Activated T-helper 1 cell treated with anti-CD3 and anti-CD28 coated beads, Interleukin-12 subunit alpha, Interleukin-12 subunit beta, Interleukin-2, Interleukin-4 antibody, amounts not matched to agents 30 ng/mL and 10 ng/mL and 1 ng/mL, durations not matched to agents 14 hours and 24 hours and 36 hours (primary cell): ENCODE results near the gene ENTPD7. TPM values are rescaled to one million over a fixed set of nuclear protein-coding genes. Genes with fewer than 3 reads are reported as not detected.

Experiments
- DNase-seq: peaks from one replicate; pipeline ENCODE4 v3.0.0; 2021; ENCODE audit warnings: low spot score
- H3K27ac Mint-ChIP-seq: one replicate; pipeline ENCODE4 v1.8.0; 2021; ENCODE audit warnings: mild to moderate bottlenecking, mixed read lengths
- H3K27me3 Mint-ChIP-seq: one replicate; pipeline ENCODE4 v1.8.0; 2022; ENCODE audit warnings: mild to moderate bottlenecking, moderate library complexity, mixed read lengths; ENCODE audit not compliant: insufficient read depth
- H3K36me3 Mint-ChIP-seq: one replicate; pipeline ENCODE4 v1.8.0; 2021; ENCODE audit warnings: low read depth, mixed read lengths
- H3K4me1 Mint-ChIP-seq: one replicate; pipeline ENCODE4 v1.8.0; 2021; ENCODE audit warnings: low read depth, mixed read lengths
- H3K4me3 Mint-ChIP-seq: one replicate; pipeline ENCODE4 v1.8.0; 2021; ENCODE audit warnings: mild to moderate bottlenecking, moderate library complexity, mixed read lengths
- H3K9me3 Mint-ChIP-seq: one replicate; pipeline ENCODE4 v1.8.0; 2021; ENCODE audit warnings: mixed read lengths
- intact Hi-C: fragments of 100-400 bp; cut with micrococcal nuclease; formaldehyde crosslinking; loops from one replicate; pipeline ENCODE4 v1.15.1; 2024
- total RNA-seq: library from RNA; stranded (reverse); gene quantifications from 2 replicates; pipeline ENCODE4 v1.2.3, GENCODE V29; 2022

Gene ENTPD7
- total RNA-seq, 1 donor from 2014 or later, result 11.1 TPM

DNA sequence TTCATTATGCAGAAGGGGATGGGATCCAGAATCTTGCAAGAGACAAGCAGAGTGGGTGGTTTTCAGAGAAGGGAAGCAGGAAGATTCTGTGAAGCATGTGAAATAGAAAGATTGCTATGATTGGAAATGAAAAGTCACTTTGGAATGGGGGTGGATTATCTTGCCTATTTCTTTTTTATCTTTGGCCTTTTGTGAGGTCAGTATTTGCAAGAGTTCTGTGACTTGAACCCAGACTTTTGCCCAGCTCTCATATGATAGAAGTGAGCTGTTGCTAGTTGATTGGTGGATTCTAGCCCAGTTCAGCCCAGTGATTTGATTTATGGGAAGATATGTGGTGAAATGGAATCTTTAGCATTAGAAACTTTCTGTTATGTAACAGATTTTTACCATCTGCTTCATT, 17.1 kb downstream of the ENTPD7 start:
- Mint-ChIP-seq H3K9me3 (no peaks in the 10 kb centered on the region), H3K4me1 (peaks cover 10% of the 10 kb centered on the region), H3K36me3 (peaks cover 9% of the 10 kb centered on the region)

DNA sequence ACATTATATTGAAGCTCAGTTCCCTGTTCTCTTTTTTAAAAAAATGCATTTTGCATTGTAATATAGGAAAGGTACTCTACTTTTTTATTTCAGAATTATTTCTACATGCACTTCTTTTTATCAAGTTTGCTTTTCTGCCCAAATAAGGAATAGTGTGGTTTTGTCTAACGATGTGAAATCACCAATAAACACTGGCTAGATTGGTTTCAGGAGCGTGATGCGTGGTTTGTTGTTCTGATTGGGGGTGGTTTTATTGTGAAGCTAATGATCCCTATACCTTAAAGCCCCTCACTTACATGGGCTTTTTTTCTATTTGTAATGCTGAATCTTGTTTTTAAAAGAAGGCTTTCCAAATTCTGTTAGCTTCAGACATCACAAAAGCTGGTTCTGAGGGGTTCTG, 17.6 kb downstream of the ENTPD7 start:
- Mint-ChIP-seq H3K9me3 (no peaks in the 10 kb centered on the region), H3K4me1 (peaks cover 10% of the 10 kb centered on the region), H3K36me3 (peaks cover 10% of the 10 kb centered on the region), H3K27ac (no peak overlapping the region), H3K4me3 (no peak overlapping the region), H3K27me3 (no peaks in the 10 kb centered on the region)
- intact Hi-C loops, result no loop called here
- no peak for DNase-seq

More for the DNA sequence above, 17.1 kb downstream of the ENTPD7 start:
- H3K4me3 Mint-ChIP-seq, result no peak overlapping the region
- DNase-seq, result no peak
- H3K27me3 Mint-ChIP-seq, result no peaks in the 10 kb centered on the region
- intact Hi-C loops, result no loop called here
- H3K27ac Mint-ChIP-seq, result no peak overlapping the region

DNA sequence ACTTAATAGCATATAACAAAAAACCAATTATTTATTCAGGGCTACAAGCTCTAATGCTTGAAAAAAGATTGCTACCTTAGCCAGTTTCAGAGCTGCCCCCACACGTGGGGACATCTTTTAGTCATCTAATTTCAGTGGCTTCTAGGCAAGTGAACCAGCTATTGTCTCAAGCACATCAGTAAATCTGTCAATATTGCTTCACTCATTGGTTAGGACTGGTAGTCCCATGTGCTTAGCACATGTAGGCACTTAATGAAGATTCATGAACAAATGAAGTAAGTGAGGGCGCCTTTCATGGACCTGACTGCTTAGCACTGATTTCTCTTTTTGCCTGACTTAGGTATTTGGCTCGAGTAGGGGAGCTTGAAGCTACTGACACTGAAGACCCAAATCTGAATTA, 19.6 kb downstream of the ENTPD7 start:
- peaks cover 10% of the 10 kb centered on the region for H3K36me3 Mint-ChIP-seq
- DNase-seq, result no peak
- no peak overlapping the region for H3K4me3 Mint-ChIP-seq
- intact Hi-C loops, result no loop called here
- no peaks in the 10 kb centered on the region for H3K27me3 Mint-ChIP-seq
- no peak overlapping the region for H3K27ac Mint-ChIP-seq
- H3K9me3 Mint-ChIP-seq, result no peaks in the 10 kb centered on the region
- peaks cover 5% of the 10 kb centered on the region for H3K4me1 Mint-ChIP-seq

DNA sequence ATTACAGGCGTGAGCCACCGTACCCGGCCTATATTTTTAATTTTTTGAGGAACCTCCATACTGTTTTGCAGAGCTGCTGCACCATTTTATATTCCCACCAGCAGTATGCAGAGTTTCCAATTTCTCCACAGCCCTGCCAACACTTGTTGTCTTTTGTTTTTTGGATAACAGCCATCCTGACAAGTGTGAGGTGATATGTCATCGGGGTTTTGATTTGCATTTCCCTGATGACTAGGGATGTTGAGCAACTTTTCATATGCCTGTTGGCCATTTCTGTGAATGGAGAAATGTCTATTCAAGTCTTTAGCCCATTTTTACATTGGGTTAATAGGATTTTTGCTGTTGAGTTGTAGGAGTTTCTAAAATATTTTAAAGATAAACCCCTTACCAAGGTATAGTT, 22.2 kb downstream of the ENTPD7 start:
- no peaks in the 10 kb centered on the region for H3K9me3 Mint-ChIP-seq
- no peak overlapping the region for H3K27ac Mint-ChIP-seq
- no peaks in the 10 kb centered on the region for H3K27me3 Mint-ChIP-seq
- H3K36me3 Mint-ChIP-seq, result peaks cover 10% of the 10 kb centered on the region
- intact Hi-C loops, result no loop called here
- no peak overlapping the region for H3K4me3 Mint-ChIP-seq
- no peak for DNase-seq
- H3K4me1 Mint-ChIP-seq, result peaks cover 11% of the 10 kb centered on the region

DNA sequence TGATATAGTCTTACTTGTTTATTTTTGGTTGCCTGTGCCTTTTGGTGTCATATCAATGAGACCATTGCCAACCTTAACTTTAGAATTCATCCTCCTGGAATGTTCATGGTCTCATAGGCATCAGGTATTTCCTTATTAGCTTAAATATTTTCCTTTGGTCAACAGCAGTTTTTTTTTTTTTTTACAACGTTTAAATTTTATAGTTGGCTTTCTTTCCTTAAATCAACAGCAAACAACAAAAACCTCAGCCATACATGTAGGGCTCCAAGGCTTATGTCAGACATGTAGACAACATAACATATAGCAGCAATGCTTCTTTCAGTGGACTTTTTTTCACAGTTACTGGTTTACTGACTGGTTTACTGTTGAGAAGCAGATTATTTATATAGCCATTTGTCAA, 22.7 kb downstream of the ENTPD7 start:
- no peak overlapping the region for H3K27ac Mint-ChIP-seq
- H3K4me3 Mint-ChIP-seq, result no peak overlapping the region
- H3K36me3 Mint-ChIP-seq, result peaks cover 10% of the 10 kb centered on the region
- no peaks in the 10 kb centered on the region for H3K27me3 Mint-ChIP-seq
- no peak for DNase-seq
- intact Hi-C loops, result no loop called here
- no peaks in the 10 kb centered on the region for H3K9me3 Mint-ChIP-seq
- H3K4me1 Mint-ChIP-seq, result peaks cover 7% of the 10 kb centered on the region

DNA sequence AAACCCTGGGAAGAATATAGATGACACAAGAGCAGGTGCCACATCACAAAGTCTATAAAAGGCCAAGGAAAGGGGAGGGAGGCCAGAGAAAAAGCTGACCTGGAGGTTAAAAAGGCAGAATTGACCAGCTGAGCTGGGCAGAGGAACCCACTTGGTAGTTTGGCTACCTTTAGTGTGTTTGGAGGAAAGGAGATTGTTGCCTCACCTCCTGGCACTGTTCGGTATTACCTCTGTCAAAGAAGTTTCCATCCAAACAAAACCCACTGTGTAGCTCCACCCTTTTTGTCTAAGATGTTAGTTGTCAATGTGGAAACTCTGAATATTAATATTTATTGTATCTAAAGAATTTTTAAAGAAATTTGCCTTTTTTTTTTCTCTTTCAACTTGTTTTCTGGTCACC, 23.4 kb downstream of the ENTPD7 start:
- peaks cover 10% of the 10 kb centered on the region for H3K36me3 Mint-ChIP-seq
- H3K9me3 Mint-ChIP-seq, result no peaks in the 10 kb centered on the region
- H3K4me1 Mint-ChIP-seq, result peaks cover 7% of the 10 kb centered on the region
- no peak for DNase-seq
- intact Hi-C loops, result no loop called here
- no peak overlapping the region for H3K27ac Mint-ChIP-seq
- H3K27me3 Mint-ChIP-seq, result no peaks in the 10 kb centered on the region
- H3K4me3 Mint-ChIP-seq, result no peak overlapping the region

DNA sequence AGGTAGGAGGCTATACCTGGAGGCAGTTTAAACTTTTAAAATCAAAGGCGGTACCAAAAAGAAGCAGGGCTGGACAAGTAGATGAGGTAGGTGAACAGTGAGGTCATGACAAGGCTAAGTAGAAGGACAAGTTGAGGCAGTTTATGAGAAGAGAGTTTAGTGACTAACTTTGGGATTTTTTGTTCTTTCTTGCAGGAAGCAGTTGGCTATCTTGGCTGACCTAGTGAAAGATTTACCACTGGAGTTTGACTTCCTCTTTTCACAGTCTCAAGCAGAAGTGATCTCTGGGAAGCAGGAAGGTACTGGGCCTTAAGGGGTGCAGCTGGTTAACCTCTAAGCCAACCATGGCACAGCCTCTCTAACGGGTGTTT, 26.3 kb downstream of the ENTPD7 start:
- Mint-ChIP-seq H3K27me3 (no peaks in the 10 kb centered on the region), H3K4me3 (no peak overlapping the region)
- intact Hi-C loops, result no loop called here

DNA sequence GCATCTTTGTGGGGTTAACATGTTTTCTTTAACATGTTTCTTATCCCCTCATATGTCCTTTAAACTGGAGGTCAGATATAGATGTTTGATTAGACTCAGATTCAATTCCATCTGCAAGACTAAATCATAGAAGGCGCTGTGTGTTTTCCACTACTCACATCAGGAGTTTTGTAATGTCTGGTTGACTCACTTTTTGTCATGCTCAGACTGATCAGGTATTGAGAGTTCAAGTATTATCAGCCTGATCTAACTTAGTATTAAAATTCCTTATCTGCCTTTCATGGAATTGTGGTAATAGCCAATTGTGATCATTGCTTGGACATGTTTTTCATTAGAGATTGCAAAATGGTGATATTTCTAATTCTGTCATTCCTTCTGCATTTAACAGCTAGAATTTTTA, 30.2 kb downstream of the ENTPD7 start:
- Mint-ChIP-seq H3K27me3 (no peaks in the 10 kb centered on the region), H3K9me3 (no peaks in the 10 kb centered on the region), H3K4me3 (no peak overlapping the region), H3K27ac (no peak overlapping the region), H3K4me1 (peaks cover 7% of the 10 kb centered on the region), H3K36me3 (peaks cover 20% of the 10 kb centered on the region)
- intact Hi-C loops, result no loop called here
- no peak for DNase-seq

More for the DNA sequence above, 26.3 kb downstream of the ENTPD7 start:
- Mint-ChIP-seq H3K4me1 (peaks cover 7% of the 10 kb centered on the region), H3K36me3 (peaks cover 14% of the 10 kb centered on the region), H3K9me3 (no peaks in the 10 kb centered on the region), H3K27ac (no peak overlapping the region)
- DNase-seq, result no peak

DNA sequence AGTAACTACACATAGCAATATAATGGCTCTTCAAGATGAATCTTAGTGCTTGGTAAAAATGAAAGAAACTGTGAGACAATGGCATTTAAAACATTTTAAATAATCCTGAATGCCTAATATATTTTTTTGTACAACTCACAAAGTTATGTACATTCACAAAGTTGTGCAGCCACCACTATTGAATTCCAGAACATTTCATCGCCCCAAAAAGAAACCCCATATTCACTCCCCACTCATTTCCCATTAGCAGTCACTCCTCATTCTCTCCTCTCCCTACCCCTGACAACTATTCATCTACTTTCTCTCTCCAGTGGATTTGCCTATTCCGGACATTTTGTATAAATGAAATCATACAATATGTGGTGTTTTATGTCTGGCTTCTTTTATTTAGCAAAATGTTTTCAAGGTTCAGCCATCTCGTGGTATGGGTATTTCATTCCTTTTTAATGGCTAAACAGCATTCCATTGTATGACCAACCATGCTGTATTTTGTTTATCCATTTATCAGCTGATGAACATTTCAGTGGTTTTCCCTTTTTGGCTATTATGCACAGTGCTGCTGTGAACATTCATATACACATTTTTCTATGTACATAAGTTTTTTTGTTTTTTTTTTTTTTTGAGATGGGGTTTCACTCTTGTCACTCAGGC, 34.7 kb downstream of the ENTPD7 start:
- DNase-seq, result no peak
- intact Hi-C loops, result no loop called here
- H3K27me3 Mint-ChIP-seq, result no peaks in the 10 kb centered on the region
- H3K4me1 Mint-ChIP-seq, result no peaks in the 10 kb centered on the region
- no peak overlapping the region for H3K4me3 Mint-ChIP-seq
- H3K9me3 Mint-ChIP-seq, result no peaks in the 10 kb centered on the region
- H3K27ac Mint-ChIP-seq, result no peak overlapping the region
- H3K36me3 Mint-ChIP-seq, result peaks cover 26% of the 10 kb centered on the region

DNA sequence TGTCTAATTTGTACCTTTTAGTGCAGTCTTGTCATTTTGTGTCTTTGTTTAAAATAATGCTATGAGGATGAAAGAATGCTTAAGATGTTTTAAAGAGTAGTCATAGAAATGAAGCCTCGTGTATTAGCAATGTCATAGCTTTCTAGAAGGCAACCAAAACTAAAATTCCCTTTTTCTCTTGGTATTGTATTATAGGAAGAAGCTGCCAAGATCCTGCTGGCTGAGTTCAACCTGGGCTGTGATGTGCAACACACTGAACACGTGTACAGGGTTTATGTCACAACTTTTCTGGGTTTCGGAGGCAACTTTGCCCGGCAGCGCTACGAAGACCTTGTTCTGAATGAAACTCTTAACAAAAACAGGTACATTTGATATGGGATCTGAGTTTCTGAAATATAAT, 36.5 kb downstream of the ENTPD7 start:
- Mint-ChIP-seq H3K27ac (no peak overlapping the region), H3K4me3 (no peak overlapping the region), H3K4me1 (no peaks in the 10 kb centered on the region), H3K36me3 (peaks cover 31% of the 10 kb centered on the region), H3K9me3 (no peaks in the 10 kb centered on the region), H3K27me3 (no peaks in the 10 kb centered on the region)
- intact Hi-C loops, result no loop called here
- no peak for DNase-seq

DNA sequence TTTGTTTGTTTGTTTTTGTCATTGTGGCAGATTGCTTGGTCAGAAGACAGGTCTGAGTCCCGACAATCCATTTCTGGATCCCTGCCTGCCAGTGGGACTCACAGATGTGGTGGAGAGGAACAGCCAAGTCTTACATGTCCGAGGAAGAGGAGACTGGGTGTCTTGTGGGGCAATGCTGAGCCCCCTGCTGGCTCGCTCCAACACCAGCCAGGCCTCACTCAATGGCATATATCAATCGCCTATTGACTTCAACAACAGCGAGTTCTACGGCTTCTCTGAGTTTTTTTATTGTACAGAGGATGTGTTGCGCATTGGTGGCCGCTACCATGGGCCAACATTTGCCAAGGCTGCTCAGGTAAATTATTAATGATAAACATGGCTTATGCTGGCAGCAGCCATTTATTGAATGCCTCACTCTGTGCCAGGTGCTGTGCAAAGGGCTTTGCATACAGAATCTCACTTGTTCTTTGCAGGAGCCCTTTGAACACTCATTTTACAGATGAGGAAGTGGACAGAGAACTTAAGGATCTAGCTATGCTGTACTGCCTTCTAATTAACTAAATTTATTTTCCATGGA, 39.3 kb downstream of the ENTPD7 start:
- no peak for DNase-seq
- no peak overlapping the region for H3K4me3 Mint-ChIP-seq
- intact Hi-C loops, result no loop called here
- H3K4me1 Mint-ChIP-seq, result no peaks in the 10 kb centered on the region
- no peak overlapping the region for H3K27ac Mint-ChIP-seq
- no peaks in the 10 kb centered on the region for H3K27me3 Mint-ChIP-seq
- no peaks in the 10 kb centered on the region for H3K9me3 Mint-ChIP-seq
- peaks cover 35% of the 10 kb centered on the region for H3K36me3 Mint-ChIP-seq

DNA sequence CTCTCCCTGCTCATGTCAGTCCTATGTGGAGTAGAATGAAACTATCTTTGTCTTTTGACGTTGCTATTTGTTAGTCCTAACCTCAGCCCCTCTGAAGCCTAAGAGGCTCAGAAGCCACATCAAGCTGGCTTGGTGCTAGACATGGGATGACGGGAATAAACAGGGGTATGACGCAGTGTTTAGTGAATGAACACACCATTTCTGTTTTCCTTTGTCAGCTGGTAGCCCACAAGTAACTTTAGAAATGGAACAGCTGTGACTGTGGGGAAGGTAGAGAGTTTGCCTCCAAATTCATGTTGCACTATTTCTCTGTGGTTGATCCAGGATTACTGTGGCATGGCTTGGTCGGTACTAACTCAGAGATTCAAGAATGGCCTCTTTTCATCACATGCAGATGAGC, 41.3 kb downstream of the ENTPD7 start:
- Mint-ChIP-seq H3K4me3 (no peak overlapping the region), H3K27me3 (no peaks in the 10 kb centered on the region), H3K27ac (no peak overlapping the region), H3K36me3 (peaks cover 44% of the 10 kb centered on the region), H3K9me3 (no peaks in the 10 kb centered on the region), H3K4me1 (no peaks in the 10 kb centered on the region)
- no peak for DNase-seq
- intact Hi-C loops, result no loop called here

DNA sequence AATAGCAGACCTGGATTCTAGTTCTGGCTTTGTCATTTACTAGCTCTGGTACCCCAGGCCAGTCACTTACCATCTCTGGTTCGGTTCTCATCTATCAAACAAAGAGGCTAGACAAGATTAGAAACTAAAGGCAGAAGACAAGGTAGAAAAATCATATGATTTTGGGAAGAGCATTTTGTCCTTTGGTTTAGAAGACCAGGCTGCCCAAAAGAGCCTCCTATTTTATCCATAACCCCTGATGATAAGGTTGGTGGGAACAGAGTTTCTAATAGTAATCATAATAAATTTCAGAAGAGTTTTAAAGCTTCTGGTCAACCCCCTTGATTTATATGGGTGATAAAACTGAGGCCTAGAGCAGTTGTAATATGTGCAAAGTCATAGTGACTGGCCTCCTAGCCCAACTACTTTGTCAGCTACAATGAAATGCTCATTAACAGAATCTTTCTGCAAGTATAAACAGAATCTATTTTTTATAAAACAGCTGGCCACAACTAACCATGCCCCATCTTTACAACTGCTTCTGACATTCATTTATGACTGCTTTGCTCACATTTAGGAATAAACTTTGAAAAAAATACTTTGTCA, 49.2 kb downstream of the ENTPD7 start:
- H3K4me1 Mint-ChIP-seq, result peaks cover 8% of the 10 kb centered on the region
- H3K27me3 Mint-ChIP-seq, result no peaks in the 10 kb centered on the region
- DNase-seq, result no peak
- H3K9me3 Mint-ChIP-seq, result no peaks in the 10 kb centered on the region
- intact Hi-C loops, result no loop called here
- peaks cover 23% of the 10 kb centered on the region for H3K36me3 Mint-ChIP-seq
- no peak overlapping the region for H3K4me3 Mint-ChIP-seq
- no peak overlapping the region for H3K27ac Mint-ChIP-seq
